ENCODE results near the gene PID1.

Gene PID1, protein sequence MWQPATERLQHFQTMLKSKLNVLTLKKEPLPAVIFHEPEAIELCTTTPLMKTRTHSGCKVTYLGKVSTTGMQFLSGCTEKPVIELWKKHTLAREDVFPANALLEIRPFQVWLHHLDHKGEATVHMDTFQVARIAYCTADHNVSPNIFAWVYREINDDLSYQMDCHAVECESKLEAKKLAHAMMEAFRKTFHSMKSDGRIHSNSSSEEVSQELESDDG

DNA sequence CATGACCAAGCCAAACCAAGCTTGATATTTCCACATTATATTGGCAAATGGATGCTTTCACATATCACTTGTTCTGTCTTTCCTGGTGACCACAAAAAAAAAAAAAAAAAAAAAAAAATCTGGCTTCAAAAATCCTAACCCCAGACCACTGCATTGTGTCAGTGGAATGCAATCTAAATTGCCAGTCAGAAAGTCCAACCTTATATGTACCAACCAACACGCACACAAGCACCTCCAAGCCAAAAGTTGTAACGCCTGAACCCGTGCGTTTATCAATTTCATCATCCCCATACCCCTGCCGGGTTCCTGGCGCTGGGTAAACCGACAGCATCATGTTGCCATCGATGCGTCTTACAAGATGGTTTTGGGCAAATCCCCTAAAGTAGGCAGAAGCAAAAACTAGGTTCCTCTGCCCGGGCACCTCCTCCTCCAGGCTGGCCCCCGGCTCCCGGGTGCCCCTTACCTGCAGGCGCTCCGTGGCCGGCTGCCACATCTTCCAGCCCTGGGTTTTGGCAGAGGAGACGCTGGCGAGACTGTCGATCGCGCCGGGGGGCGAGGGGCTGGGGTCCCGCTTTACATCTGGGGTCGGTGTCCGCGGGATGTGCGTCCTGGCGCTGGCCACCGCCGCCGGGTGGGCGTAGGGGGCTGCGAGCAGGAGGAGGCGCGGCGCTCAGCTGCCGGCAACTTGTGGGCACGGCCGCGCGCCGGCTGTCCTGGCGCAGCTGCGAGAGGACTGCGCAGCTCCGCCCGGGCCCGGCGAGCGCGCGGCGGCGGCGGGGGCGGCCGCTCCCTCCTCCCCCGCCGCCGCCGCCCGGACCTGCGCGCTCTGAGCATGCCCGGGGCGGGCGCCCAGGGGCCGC lies at the start of gene PID1:
Gene PID1, minus strand, starts transcription at position 737 of the 860 bp plus-strand sequence. Its CDS starts 244 bp downstream, at position 493.
- no peak within 1 kb of the TSS for H3K4me3 ChIP-seq (ENCODE audit: low read length)
- TF ChIP-seq ZNF274 (IDR thresholded peaks at IDR 0.05; ENCODE audit: low read depth, low read length), result no peak

DNA sequence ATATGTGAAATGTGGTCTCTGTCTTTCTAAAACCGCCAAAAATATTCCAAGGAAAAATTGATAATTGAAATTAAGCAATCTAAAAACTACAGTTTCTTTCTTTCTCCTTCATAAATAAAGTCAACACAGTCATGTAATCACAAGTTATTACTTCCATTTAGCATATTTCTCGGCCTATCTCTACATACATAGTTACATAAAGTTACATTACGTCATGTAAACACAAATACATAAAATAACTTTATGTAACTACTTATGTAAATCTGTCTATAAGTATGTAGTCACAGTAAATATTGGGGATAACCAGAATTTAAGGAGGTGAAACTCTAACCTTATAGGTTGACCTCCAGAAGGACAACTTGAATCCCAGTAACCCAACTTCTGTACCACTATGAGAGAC lies 48.5 kb upstream of the PID1 start:
- no peak for TF ChIP-seq ZNF274 (IDR thresholded peaks at IDR 0.05; ENCODE audit: low read depth, low read length)
- H3K4me3 ChIP-seq (ENCODE audit: low read length), result no peak overlapping the region

- no peak for TF ChIP-seq ZNF274 (IDR thresholded peaks at IDR 0.05; ENCODE audit: low read depth, low read length)
These were observed 43.0 kb upstream of the PID1 start for GRCh38 chr2:229314117-229314516.

DNA sequence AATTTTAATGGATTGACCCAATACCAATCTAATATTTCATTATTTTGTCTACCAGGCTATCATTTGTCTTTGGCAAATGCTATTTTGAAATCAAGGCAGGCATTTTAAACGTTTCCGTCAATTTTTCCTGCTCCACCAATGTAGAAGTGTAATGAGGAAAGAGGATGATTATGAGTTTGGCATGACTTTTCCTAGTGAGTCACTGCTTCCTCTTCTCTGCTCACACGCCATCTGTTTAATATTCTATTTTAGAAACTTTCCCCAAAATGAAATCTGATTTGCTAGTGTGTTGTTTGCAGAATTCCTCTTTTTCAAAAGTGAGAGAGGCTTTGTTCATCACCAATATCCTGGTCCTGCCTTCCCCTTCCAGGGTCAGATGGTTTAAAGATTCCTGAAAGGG lies 42.5 kb upstream of the PID1 start:
- H3K4me3 ChIP-seq (ENCODE audit: low read length), result no peak overlapping the region
- no peak for TF ChIP-seq ZNF274 (IDR thresholded peaks at IDR 0.05; ENCODE audit: low read depth, low read length)

More at GRCh38 chr2:229314117-229314516, 43.0 kb upstream of the PID1 start:
- H3K4me3 ChIP-seq (ENCODE audit: low read length), result no peak overlapping the region

GRCh38 chr2:229301237-229301636 lies 30.1 kb upstream of the PID1 start:
- H3K4me3 ChIP-seq (ENCODE audit: low read length), result no peak overlapping the region

DNA sequence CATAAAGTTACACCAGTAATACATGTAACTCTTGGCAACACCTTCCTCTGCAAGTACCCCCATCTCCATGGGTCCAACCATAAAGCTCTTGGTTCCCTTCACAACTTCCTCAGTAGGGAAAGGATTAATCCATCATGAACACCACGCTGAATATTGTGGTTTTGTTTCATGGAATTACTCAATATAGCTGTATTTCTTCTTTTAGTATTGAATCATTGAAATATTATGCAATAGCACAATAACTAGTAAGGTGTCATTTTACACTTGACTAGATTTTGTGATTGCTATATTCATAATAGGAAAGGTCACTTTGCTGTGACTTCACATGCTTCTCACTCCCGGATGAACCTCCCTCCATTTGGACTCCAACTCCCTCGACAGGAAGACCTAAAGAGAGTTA lies 29.7 kb upstream of the PID1 start:
- no peak overlapping the region for H3K4me3 ChIP-seq (ENCODE audit: low read length)
- TF ChIP-seq ZNF274 (IDR thresholded peaks at IDR 0.05; ENCODE audit: low read depth, low read length), result no peak

More at GRCh38 chr2:229301237-229301636, 30.1 kb upstream of the PID1 start:
- TF ChIP-seq ZNF274 (IDR thresholded peaks at IDR 0.05; ENCODE audit: low read depth, low read length), result no peak

DNA sequence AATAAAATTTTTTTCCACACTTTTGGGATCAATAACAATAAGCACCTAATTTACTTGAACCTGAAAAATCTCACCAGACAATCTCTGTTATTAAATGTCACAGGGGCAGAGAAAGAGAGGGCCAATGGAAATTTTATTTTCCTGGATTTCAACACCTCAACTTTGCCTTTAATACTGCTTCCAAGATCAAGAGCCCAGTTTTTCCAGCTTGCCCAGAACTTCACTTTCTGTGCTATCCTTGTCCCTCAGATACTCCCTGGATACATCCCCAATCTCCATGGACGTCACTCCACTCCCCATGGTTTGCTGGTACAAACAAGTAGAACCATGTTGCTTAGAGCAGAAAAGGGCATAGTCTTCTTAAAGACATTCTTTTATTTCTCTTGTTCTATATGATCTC lies 29.3 kb upstream of the PID1 start:
- no peak for TF ChIP-seq ZNF274 (IDR thresholded peaks at IDR 0.05; ENCODE audit: low read depth, low read length)
- no peak overlapping the region for H3K4me3 ChIP-seq (ENCODE audit: low read length)

DNA sequence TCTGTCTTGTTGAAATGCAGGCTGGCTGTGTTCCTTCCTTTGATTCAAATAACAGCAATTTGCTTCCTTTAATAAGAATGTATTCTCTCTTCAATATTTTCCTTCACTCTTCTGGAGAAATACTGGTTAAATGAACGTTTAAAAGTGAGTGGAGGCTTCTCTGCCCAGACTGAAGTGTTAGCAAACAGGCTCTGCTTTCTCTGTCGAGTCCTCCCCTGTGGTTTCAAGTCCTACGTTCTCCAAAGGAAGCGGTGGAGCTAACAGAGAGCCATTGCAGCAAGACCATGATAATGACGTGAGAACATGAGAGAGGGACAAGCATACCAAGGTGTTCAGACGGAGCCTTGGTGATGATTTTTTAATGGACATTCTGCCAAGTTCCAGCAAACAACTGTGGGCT lies 26.2 kb upstream of the PID1 start:
- H3K4me3 ChIP-seq (ENCODE audit: low read length), result no peak overlapping the region
- no peak for TF ChIP-seq ZNF274 (IDR thresholded peaks at IDR 0.05; ENCODE audit: low read depth, low read length)

DNA sequence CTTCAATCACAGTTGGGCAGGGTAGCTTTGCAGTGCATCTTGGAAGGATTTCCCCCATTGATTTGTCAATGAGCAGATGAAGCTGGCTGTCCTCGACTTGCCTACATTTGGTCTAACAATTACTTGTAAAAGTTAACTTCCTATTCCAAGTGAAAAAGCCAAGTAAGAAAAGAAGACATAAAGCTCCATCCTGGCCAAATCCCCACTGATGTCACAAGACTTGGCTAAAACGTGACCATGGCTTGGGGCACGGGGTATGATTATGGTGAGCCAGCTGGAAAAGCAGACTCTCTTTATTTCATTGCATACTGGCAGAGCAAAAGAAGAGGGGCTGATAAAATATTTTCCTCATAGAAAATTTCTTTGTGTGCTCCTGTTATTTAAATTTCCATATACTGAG lies 25.4 kb upstream of the PID1 start:
- H3K4me3 ChIP-seq (ENCODE audit: low read length), result no peak overlapping the region
- TF ChIP-seq ZNF274 (IDR thresholded peaks at IDR 0.05; ENCODE audit: low read depth, low read length), result no peak

GRCh38 chr2:229296016-229296415 lies 24.9 kb upstream of the PID1 start:
- H3K4me3 ChIP-seq (ENCODE audit: low read length), result no peak overlapping the region
- no peak for TF ChIP-seq ZNF274 (IDR thresholded peaks at IDR 0.05; ENCODE audit: low read depth, low read length)

- H3K4me3 ChIP-seq (ENCODE audit: low read length), result no peak overlapping the region
- no peak for TF ChIP-seq ZNF274 (IDR thresholded peaks at IDR 0.05; ENCODE audit: low read depth, low read length)
These were observed 16.7 kb upstream of the PID1 start for GRCh38 chr2:229287823-229288222.

DNA sequence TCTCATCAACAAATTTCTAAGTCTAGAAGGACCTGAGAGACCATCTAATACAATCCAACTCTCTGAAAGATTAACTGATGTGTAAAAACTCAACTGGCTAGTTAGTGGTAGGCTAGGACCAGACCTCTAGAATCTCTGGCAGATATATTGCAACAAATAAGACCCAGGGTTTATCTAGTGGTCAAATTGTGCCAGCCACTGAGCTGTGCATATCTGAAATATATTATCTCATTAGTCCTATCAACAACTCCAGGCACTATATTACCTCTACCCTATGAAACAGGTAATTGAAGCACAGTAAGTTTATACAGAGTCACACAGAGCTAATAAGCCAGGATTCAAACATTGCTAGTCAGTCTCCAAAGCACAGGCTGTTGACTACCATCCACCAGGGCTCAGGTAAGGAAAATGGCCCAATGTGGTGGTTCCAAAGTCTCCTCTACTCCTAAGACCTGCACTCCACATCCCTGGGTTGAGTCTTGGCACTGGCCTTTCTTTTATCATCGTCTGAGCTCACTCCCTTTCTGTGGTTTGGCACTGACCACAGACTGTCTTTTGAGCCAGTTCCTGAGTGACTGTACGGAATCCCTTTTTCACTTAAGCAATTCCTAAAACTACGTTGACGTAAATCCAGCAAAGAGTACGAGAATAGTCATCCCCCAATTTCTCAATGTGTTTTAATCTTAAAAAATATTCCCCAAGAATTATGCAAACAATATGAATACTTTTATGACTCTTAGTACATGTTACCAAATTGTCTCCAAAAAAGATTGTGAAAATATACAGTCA lies 11.9 kb upstream of the PID1 start:
- TF ChIP-seq ZNF274 (IDR thresholded peaks at IDR 0.05; ENCODE audit: low read depth, low read length), result no peak
- no peak overlapping the region for H3K4me3 ChIP-seq (ENCODE audit: low read length)

DNA sequence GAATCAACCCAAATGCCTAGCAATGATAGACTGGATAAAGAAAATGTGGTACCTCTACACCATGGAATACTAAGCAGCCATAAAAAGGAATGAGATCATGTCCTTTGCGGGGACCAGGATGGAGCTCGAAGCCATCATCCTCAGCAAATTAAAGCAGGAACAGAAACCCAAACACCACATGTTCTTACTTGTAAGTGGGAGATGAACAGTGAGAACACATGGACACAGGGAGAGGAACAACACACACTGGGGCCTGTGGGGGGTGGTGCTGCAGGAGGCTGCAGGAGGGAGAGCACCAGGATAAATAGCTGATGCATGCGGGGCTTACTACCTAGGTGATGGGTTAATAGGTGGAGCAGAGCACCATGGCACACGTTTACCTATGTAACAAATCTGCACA lies 8.4 kb upstream of the PID1 start:
- H3K4me3 ChIP-seq (ENCODE audit: low read length), result no peak overlapping the region
- no peak for TF ChIP-seq ZNF274 (IDR thresholded peaks at IDR 0.05; ENCODE audit: low read depth, low read length)

- no peak for TF ChIP-seq ZNF274 (IDR thresholded peaks at IDR 0.05; ENCODE audit: low read depth, low read length)
- no peak overlapping the region for H3K4me3 ChIP-seq (ENCODE audit: low read length)
These were observed 4.4 kb upstream of the PID1 start for GRCh38 chr2:229275506-229275905.

Measured in GM08714 (cell line).